Activated CD8-positive, alpha-beta memory T cell treated with anti-CD3 and anti-CD28 coated beads, Interleukin-2, amount 50 U/mL, for 24 hours (primary cell): ENCODE results near the gene PIGN.

Experiments used
- DNase-seq: peaks from one replicate; pipeline ENCODE4 v3.0.0-alpha.2; 2020; ENCODE audit errors: extremely low read depth

The PIGN gene, protein sequence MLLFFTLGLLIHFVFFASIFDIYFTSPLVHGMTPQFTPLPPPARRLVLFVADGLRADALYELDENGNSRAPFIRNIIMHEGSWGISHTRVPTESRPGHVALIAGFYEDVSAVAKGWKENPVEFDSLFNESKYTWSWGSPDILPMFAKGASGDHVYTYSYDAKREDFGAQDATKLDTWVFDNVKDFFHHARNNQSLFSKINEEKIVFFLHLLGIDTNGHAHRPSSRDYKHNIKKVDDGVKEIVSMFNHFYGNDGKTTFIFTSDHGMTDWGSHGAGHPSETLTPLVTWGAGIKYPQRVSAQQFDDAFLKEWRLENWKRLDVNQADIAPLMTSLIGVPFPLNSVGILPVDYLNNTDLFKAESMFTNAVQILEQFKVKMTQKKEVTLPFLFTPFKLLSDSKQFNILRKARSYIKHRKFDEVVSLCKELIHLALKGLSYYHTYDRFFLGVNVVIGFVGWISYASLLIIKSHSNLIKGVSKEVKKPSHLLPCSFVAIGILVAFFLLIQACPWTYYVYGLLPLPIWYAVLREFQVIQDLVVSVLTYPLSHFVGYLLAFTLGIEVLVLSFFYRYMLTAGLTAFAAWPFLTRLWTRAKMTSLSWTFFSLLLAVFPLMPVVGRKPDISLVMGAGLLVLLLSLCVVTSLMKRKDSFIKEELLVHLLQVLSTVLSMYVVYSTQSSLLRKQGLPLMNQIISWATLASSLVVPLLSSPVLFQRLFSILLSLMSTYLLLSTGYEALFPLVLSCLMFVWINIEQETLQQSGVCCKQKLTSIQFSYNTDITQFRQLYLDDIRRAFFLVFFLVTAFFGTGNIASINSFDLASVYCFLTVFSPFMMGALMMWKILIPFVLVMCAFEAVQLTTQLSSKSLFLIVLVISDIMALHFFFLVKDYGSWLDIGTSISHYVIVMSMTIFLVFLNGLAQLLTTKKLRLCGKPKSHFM

DNA sequence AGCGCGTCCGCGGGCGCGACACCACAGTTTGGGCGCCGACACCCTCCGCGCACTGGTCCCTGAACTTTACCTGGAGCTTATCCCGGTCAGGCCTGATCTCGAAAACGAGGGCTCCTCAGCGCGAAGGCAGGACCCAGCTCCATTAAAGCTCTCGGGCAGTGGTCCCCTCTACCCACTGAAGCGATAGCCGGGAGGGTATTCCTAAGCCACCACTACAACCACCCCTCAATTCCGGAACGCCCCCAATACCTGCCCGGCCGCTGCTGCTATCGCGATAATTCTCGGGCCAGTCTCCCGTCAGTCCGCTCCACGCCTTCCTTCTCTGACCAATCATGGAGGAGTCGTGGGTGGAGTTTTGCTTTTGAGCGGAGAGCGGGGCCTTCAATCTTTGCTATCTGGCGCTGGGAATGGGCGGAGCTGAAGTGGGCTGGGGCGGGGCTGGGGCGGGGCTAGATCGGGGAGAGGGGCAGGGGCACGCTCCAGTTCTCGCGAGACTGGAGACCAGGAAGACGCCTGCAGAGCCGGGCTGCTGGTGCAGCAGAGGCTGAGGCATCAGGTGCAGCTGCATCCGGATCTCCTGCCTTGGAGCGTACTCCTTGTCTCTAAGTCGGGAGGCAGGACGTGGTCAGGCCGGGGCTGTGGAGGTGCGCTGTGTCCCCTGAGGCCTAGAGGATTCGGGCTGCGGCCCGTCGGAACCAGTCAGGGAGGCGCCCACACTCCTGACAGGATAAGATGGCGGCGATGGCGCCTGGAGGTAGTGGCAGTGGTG is at the start of gene PIGN, which contains the start of gene RELCH:
Gene PIGN (minus strand): TSS at position 283 of the 769 bp plus-strand sequence. CDS start 25,703 bp downstream, outside the sequence.
Gene RELCH (plus strand): TSS at position 482 of the 769 bp plus-strand sequence. CDS start 251 bp downstream, at position 733.
- peak; percentile 89 for DNase-seq

DNA sequence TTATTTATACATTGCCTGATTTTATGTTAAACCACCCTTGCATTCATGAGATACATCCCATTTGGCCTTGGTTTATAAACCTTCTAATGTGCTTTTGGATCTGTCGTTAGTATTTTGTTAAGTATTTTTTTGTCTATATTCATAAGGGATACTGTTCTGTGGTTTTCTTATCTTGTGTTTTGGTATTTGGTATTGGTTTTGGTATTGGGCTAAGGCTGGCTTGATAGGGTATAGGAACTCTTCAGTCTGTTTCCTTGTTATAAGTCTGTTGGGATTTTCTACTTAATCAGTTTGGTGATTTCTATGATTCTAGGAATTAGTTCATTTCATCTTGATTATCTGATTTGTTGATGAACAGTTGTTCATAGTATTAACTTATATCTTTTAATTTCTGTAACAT is 49.4 kb upstream of the PIGN start:
- no peak for DNase-seq

DNA sequence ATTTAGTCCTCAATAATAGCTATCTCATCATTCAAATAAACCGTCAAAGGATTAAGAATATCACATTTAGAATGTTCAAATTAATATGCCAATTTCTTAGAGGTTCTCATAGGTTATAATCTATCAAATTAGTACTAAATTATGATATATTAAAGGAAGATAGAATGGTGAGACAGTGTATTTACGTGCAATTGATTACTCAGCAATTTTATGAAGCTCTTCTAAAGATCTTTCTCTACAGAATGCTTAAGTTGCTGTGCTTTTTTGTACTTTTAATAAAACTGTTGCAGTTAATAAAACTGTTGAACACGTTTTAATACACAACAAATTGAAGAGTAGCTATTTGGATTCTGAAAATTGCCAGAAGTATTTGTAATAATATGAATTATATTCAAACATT is 39.2 kb upstream of the PIGN start:
- DNase-seq, result no peak

DNA sequence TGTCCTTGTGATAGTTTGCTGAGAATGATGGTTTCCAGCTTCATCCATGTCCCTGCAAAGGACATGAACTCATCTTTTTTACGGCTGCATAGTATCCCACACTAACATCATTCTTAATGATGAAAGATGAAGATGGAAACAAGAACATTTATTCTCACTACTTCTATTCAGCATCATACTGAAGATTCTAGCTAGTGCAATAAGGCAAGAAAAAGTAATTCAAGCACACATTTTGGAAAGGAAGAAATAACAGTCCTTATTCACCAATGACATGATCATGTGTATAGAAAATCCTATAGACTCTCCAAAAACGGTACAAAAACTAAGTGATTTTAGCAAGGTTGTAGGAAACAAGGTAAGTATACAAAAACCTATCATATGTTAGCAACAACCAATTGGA is 37.4 kb upstream of the PIGN start:
- DNase-seq, result no peak

DNA sequence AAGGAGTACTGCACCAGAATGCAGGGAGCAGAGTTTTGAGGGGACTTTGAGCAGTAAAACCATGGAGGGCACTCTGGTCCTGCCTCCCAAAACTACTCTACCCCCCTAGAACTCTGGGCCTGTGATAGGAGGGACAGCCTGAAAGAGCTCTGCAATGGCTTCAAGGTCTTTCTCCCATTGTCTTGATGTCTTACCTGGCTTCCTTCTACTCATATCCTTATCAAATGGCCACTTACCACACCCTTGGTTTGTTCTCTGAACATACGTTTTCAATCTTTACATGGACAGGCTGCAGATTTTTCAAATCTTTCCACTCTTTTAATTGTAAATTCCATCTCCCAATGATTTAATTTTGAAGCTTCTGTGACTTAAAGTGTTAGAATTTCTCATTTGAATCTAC is 27.9 kb upstream of the PIGN start:
- no peak for DNase-seq

DNA sequence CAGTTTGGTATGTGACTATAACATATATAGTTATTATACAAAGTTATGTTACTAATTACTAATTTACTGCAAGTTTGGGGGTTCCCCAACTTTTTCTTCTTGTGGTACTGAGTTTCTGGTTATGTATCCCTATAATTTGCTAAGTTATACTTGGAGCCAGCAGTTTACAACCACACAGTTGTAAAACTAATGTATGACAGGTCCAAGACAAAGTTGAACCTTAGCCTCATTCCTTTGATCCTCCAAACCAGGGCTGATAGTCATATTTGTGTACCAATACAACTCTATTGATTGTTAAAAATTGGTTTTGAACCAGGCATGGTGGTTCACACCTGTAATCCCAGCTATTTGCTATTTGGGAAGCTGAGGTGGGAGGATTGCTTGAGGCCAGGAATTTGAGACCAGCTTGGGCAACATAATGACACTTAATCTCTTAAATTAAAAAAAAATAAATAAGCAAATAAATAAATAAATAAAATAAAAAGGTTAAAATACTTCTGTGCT is 24.5 kb upstream of the PIGN start:
- no peak for DNase-seq

- no peak for DNase-seq
Measured at GRCh38 chr18:62210138-62210537, 23.3 kb upstream of the PIGN start.

- no peak for DNase-seq
Measured at GRCh38 chr18:62209046-62209445, 22.2 kb upstream of the PIGN start.

- DNase-seq, result no peak
Measured at GRCh38 chr18:62206593-62206992, 19.7 kb upstream of the PIGN start.

- DNase-seq, result no peak
Measured at GRCh38 chr18:62205824-62206223, 19.0 kb upstream of the PIGN start.

DNA sequence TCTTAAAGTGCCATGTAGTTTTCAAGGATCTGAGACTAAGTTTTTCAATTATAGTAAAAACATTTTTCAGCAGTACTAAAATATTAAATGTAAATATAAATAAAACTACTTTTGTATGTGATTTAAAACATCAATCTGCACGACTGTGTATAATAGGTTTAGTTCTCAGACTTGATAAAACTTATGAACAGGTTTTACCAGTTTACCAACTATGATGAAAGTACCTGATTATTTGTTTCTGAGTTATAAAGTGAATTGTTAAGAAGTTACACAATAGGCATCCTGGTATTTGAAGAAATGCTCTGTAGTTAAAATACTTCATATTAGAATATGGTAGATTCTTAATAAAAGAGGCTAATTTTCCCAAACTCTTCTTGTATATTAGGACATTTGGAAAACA is 15.0 kb upstream of the PIGN start:
- no peak for DNase-seq

- no peak for DNase-seq
Measured at GRCh38 chr18:62200121-62200914, 13.5 kb upstream of the PIGN start.

GRCh38 chr18:62199629-62200028 is 12.8 kb upstream of the PIGN start:
- no peak for DNase-seq

- DNase-seq, result no peak
Measured at GRCh38 chr18:62198259-62198658, 11.4 kb upstream of the PIGN start.

DNA sequence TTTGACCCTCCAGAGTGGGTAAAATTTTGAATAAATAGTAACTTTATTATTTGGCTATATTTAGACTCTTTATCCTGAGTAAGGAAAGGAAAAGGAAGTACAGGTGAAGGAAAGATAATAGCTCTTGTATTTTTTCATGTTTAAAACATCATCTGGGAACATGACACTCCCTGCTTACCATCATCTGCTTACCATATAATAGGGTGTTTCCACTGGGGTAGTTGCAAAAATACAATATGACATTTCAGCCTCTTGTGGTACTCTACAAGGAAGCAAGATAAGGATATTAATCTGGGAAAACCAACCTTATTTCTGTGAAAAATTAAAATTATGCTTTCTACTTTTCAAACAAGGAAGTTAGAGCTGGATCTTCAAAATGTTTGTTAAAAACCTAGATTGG is 10.1 kb upstream of the PIGN start:
- no peak for DNase-seq

GRCh38 chr18:62196079-62196478 is 9.2 kb upstream of the PIGN start:
- no peak for DNase-seq

- no peak for DNase-seq
Measured at GRCh38 chr18:62189208-62189607, 2.4 kb upstream of the PIGN start.

DNA sequence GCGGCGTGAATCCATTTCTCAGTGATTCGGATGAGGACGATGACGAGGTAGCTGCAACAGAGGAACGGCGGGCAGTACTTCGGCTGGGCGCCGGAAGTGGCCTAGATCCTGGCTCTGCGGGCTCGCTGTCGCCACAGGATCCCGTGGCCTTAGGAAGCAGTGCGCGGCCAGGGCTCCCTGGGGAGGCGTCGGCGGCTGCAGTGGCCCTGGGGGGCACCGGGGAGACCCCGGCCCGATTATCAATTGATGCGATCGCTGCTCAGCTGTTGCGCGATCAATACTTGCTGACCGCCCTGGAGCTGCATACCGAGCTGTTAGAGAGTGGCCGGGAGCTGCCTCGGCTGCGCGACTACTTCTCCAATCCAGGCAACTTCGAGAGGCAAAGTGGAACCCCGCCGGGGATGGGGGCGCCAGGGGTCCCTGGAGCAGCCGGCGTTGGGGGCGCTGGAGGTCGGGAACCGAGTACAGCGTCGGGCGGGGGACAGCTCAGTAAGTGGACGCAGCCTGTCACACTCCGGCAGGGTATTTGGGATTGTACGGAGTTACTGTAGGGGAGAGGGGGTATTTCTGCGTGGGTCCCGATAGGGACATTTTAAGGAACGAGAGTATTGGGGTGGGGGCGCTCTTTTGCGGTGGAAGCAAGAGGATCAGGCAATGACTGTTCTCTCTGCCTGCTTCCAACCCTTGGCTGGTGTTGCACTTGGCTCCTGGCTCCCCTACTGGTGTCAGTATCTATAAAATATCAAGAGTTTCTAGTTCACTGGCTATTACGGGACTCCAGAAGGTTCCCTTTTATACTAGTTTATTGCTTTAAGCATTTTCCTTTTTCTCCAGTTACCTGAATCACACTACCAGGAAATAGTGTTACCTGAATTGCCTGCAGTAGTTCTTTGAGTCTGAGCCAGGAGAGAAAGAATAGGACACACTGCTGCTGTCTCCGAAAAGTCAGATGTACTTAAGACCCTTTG is 971 bp upstream of the PIGN start:
- DNase-seq, result no peak

GRCh38 chr18:62186499-62186773 is 420 bp downstream of the PIGN start:
- DNase-seq, result no peak
